ENCODE results near the gene ELOVL1. TPM values are rescaled to one million over a fixed set of nuclear protein-coding genes. Genes with fewer than 3 reads are reported as not detected.

ELOVL1 gene
- polyA plus RNA-seq, 1 experiment, result 167 TPM

GRCh38 chr1:43389326-43390313 lies 21.8 kb upstream of the ELOVL1 start, which contains the start of the genes MED8 and SZT2:
TSS of gene MED8 (minus strand) at chr1:43389800. CDS start at chr1:43389764, 36 bp downstream.
TSS of gene SZT2 (plus strand) at chr1:43389899. CDS start at chr1:43389969, 70 bp downstream.
- ChIA-PET POLR2A (interaction anchor here (0.6 to 1.8 kb wide), 4 partner anchors 31 to 260 kb away, joined by 3 to 5 read pairs (median 4); partner anchors contain the start of genes CDC20 and KDM4A), CTCF (interaction anchor here (0.6 to 4.4 kb wide), 5 partner anchors 21 to 476 kb away, joined by 3 to 16 read pairs (median 5); no protein-coding TSS in a partner anchor)
- Histone ChIP-seq H3K9me3 (ENCODE audit: control insufficient read depth, insufficient read depth, low read length) (no peaks in the 10 kb centered on the region), H3K4me3 (ENCODE audit: low read depth, low read length) (peak within 1 kb of the TSS; percentile 100), H3K27ac (ENCODE audit: low read depth, low read length) (peak within 1 kb of the TSS; percentile 81), H3K27me3 (ENCODE audit: control insufficient read depth, insufficient read depth, low read length) (no peaks in the 10 kb centered on the region)
- TF ChIP-seq, protein P1, sequence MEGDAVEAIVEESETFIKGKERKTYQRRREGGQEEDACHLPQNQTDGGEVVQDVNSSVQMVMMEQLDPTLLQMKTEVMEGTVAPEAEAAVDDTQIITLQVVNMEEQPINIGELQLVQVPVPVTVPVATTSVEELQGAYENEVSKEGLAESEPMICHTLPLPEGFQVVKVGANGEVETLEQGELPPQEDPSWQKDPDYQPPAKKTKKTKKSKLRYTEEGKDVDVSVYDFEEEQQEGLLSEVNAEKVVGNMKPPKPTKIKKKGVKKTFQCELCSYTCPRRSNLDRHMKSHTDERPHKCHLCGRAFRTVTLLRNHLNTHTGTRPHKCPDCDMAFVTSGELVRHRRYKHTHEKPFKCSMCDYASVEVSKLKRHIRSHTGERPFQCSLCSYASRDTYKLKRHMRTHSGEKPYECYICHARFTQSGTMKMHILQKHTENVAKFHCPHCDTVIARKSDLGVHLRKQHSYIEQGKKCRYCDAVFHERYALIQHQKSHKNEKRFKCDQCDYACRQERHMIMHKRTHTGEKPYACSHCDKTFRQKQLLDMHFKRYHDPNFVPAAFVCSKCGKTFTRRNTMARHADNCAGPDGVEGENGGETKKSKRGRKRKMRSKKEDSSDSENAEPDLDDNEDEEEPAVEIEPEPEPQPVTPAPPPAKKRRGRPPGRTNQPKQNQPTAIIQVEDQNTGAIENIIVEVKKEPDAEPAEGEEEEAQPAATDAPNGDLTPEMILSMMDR (IDR thresholded peaks at IDR 0.05; ENCODE audit: low read depth, low read length), result no peak
- DNase-seq (ENCODE audit: low read depth, low spot score), result peak; percentile 79

GRCh38 chr1:43388613-43389012 lies 20.8 kb upstream of the ELOVL1 start:
- Histone ChIP-seq H3K27ac (ENCODE audit: low read depth, low read length) (no peak overlapping the region), H3K4me3 (ENCODE audit: low read depth, low read length) (peak overlapping the region; percentile 100), H3K27me3 (ENCODE audit: control insufficient read depth, insufficient read depth, low read length) (no peaks in the 10 kb centered on the region), H3K9me3 (ENCODE audit: control insufficient read depth, insufficient read depth, low read length) (no peaks in the 10 kb centered on the region)
- ChIA-PET POLR2A (interaction anchor here (1.1 to 1.8 kb wide), 3 partner anchors 30 to 261 kb away, joined by 3 to 5 read pairs (median 4); partner anchors contain the start of genes CDC20 and KDM4A), CTCF (interaction anchor here (0.8 to 4.4 kb wide), 3 partner anchors 26 to 162 kb away, joined by 3 to 16 read pairs (median 5); no protein-coding TSS in a partner anchor)
- TF ChIP-seq, protein P1 (IDR thresholded peaks at IDR 0.05; ENCODE audit: low read depth, low read length), result no peak
- no peak for DNase-seq (ENCODE audit: low read depth, low spot score)

GRCh38 chr1:43387976-43388599 lies 20.3 kb upstream of the ELOVL1 start:
- CTCF ChIA-PET, result interaction anchor here (4.4 kb wide), 1 partner anchor 162 kb away, joined by 16 read pairs; no protein-coding TSS in a partner anchor
- Histone ChIP-seq H3K9me3 (ENCODE audit: control insufficient read depth, insufficient read depth, low read length) (no peaks in the 10 kb centered on the region), H3K4me3 (ENCODE audit: low read depth, low read length) (peak overlapping the region; percentile 100), H3K27ac (ENCODE audit: low read depth, low read length) (no peak overlapping the region), H3K27me3 (ENCODE audit: control insufficient read depth, insufficient read depth, low read length) (no peaks in the 10 kb centered on the region)
- TF ChIP-seq, protein P1 (IDR thresholded peaks at IDR 0.05; ENCODE audit: low read depth, low read length), result no peak
- POLR2A ChIA-PET, result interaction anchor here (1.1 kb wide), 1 partner anchor 262 kb away, joined by 3 read pairs; the partner anchor contains the start of gene KDM4A
- no peak for DNase-seq (ENCODE audit: low read depth, low spot score)

DNA sequence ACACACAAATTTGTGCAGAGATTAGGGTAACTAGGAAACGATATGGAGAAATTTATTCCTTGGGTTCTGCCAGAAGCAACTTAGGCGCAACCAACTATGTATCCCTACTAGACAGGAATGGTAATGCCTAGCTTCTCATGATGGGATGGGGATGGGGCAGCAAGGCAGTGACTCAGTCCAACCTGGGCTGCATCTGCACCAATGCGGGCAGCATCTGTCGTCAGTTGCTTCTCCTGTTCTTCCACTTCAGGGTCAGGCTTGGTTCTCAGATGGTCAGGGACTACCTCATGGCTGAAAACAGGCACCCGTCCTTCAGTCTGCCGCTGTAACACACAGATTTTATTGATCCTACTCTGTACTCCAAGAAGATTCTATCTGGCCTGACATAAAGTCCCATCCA lies 18.9 kb upstream of the ELOVL1 start:
- CTCF ChIA-PET, result interaction anchor here (4.4 kb wide), 1 partner anchor 160 kb away, joined by 16 read pairs; no protein-coding TSS in a partner anchor
- TF ChIP-seq, protein P1 (IDR thresholded peaks at IDR 0.05; ENCODE audit: low read depth, low read length), result no peak
- DNase-seq (ENCODE audit: low read depth, low spot score), result no peak
- Histone ChIP-seq H3K27ac (ENCODE audit: low read depth, low read length) (no peak overlapping the region), H3K27me3 (ENCODE audit: control insufficient read depth, insufficient read depth, low read length) (no peaks in the 10 kb centered on the region), H3K4me3 (ENCODE audit: low read depth, low read length) (no peak overlapping the region), H3K9me3 (ENCODE audit: control insufficient read depth, insufficient read depth, low read length) (no peaks in the 10 kb centered on the region)
- POLR2A ChIA-PET, result no interaction called here

All from AG04450 (cell line).